KBM-7 (cell line): ENCODE results near the gene COX7A2.
A peak's percentile ranks its signal among the peaks of the same experiment; 100 is the strongest.

Experiments
- DNase-seq: peaks from one replicate; pipeline ENCODE4 v3.0.0-alpha.2; 2015
- in situ Hi-C: fragments of 300-500 bp; cut with MboI; formaldehyde crosslinking; loops from 2 replicates; pipeline ENCODE4 v1.14.3; 2020; ENCODE audit warnings: low sequenced_read_pairs, low pct_unique_long_range_greater_than_20kb, mixed read lengths

COX7A2 gene

DNA sequence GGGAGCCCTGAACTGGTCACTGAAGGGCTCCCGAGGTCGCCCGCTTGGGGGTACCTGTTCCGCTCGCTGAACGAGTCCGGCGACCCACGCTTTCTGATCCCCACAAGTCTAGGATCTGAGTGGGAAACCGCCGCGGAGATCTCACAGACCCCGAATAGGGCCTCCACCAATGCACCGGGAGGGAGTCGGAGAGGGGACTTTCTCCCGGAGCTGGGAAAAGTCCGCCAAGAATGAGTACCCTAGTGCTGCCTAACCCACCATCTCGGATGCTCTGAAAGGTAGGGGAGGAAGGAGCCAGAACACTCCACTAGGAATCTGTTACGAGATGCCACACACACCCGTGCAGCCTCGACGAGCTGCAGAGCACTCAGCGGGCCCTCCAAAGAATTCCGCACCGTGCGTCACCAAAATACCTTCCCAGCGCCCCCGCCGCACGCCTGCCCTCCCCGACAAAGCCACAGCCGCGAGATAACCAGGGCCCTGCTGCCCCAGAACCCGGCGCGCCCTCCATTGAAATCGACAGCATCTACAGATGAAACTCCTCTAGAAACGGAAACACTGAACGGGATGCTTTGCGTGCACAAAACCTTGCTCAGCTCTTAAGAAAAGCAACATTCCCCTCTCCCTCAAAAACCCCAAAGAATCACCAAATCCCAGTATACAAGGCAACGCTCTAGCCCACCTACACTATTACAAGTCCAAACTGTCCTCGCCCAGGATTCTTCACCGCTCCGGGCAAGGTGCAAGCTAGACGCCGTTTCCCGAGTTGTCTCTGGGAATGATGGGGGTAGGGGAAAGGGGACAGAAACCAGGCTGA, 38.4 kb downstream of the COX7A2 start:
- DNase-seq, result no peak
- in situ Hi-C loops, result no loop called here

DNA sequence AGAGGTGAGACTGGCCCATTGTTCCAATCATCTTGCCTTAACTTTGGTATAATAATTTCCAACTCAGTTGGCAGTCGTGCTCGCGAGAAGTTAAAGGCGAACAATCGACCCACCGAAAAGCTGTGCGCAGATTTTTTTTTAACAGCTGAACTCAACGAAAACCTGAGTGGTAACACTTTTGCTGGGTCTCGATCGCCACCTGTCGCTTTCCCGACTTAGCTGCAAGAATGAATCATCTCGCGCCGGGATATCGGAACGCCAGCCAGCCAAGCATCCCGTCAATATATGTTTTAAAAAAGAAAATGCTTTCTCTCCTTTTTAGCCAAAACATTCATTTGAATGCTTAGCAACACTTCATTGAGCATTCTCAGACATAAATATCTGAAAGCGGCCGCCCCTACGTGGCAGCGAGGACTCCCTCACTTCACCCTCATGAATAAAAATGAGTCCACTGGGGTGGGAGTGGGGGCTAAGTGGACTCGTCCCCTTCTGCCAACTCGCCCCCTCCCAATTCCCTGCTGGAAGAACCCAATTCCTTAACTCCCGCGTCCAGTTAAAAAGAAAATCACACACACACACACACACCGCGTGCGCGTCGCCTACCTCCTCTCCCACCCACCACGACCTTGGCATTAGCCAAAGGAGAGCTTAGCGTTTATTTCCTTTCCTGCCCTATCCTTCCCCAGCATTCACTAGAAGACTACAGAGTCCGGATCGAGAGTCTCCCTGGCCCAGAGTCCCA, 39.2 kb downstream of the COX7A2 start:
- in situ Hi-C loops, result no loop called here
- DNase-seq, result peak; percentile 51

DNA sequence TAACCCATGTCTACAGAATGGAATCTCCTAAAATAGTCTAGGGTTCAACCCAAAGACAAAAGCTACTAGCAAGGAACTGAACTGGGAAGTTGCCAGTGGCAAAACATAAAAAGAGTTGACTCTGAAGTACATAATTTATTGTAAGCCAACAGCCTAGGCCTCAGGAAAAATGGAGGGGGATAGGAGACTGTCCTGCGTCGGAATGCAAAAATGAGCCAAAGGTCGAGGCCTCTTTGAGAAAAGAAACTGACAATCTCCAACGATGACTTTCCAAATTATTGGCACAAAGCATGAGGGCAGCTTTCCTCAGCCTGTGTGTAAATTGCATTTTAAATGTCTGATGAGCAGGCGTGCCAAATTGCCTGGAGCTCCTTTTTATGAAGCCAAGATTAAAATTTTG, 39.9 kb downstream of the COX7A2 start:
- in situ Hi-C loops, result no loop called here
- DNase-seq, result no peak

DNA sequence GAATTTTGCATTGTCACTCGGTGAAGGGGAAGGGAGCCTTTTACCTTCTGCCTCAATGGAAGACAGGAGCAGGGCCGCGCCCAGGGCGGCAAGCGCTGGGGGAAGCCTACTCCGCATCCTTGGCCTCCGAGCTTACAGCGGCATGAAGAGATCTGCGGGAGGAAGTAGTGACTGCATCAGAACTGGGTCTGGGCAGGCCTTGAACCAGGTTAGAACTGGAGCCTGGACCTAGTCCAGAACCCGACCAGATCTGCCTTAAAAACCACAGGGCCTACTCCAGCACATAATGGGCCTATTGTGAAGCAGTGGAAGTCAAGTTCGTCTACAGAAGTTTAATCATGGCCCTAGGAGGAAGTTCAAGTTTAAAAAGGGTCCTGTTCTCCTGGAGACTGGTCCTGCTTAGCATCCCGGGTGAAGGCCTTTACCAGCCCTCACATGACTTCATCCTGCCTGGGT, 40.9 kb downstream of the COX7A2 start:
- in situ Hi-C loops, result no loop called here
- no peak for DNase-seq

DNA sequence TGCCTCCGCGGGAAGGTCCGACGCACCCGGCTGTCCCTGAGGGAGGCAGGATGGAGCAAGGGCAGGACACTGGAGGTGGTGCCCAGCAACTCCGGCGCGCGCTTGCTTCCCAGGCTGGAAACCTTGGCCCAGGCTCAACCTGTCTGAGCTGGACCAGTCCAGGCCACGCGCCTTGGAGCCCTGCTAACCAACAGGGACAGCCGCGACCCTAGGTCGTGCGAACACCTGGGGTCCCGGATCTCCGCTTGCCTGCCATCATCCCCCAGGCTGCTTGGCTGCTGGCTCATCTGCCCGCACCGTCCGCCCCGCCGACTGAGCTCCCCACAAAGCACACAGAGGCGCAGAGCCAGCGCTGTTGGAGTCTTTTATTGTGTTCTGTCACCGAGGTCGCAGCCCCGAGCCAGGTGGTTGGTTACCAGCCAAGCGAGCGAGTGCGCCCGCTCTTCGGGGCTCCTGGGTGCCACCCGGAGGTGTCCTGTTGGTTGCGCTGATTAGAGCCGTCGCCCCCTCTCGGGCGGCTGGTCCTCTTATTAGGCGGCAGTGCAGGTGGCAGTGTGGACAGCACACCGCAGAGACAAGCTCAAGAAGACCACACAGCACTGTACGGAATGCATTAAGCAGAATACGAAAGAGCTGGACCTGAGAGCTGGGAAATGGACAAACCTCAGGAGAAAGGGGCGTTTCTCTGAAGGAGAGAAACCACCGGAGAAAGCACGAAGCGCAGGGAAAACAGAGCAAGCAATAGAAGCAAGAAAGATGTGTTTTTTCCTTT, 41.5 kb downstream of the COX7A2 start:
- in situ Hi-C loops, result no loop called here
- DNase-seq, result no peak

DNA sequence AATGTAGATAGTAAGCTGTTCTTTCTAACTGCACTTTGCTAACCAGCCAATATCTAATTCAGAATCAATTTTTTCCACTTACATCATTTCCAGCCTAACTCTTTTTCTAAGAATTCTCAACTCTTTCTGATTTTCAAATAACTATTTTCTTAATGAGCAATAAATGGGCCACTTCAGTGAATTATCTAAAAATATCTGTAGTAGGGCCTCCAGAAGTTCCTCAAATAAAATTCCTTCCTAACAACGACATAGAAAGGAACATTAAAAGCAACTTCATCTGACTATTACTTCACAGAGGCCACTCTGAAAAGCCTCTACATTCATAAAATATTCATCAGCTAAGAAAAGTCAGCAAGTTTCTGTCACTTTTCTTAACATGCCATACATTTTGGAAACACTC, 42.6 kb downstream of the COX7A2 start:
- DNase-seq, result no peak
- in situ Hi-C loops, result no loop called here

DNA sequence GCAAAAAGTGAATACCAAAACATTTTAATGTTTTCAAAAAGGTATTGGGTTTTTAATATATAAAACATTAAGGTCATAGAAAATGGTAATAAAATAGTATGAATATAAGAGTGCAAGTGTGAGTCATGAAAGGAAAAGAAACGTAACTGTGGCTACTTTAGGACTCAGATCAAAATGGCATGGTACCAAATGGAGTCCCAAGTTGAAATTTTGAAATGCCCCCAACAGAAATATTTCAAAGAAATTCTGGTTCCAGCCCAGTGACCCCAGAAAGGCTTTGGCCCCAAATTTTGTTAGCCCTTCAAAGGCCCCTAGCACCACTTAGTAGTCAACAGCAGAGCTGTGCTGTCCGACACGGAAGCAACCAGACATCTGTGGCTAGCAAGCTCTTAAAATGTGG, 43.7 kb downstream of the COX7A2 start:
- in situ Hi-C loops, result no loop called here
- no peak for DNase-seq

DNA sequence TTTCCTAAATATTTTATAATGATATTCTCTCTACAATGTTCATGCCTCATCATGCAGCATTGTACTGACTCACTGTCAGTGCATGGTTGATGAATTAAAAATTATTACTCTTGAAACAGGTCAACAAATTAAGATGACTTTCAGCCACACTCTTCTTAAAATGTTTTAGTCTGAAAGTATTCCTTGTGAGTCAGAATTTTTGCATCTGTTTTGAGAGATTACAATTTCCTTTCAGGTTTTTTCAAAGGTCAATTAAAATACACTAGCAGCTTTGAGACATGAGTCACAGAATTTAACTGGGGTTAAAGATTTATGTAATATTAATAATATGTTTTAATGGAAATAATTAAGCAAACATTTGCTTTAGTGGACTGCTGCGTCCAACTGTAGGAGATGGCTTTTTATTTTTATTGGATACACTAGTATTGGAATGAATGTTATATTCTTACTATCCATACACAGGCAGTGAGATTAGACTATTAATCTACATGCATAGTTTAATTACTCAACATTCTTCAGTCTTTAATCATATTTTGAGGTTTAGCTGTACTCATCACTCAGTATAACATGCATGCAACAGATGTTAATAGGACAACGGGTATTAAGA, 47.4 kb downstream of the COX7A2 start:
- no peak for DNase-seq
- in situ Hi-C loops, result no loop called here

DNA sequence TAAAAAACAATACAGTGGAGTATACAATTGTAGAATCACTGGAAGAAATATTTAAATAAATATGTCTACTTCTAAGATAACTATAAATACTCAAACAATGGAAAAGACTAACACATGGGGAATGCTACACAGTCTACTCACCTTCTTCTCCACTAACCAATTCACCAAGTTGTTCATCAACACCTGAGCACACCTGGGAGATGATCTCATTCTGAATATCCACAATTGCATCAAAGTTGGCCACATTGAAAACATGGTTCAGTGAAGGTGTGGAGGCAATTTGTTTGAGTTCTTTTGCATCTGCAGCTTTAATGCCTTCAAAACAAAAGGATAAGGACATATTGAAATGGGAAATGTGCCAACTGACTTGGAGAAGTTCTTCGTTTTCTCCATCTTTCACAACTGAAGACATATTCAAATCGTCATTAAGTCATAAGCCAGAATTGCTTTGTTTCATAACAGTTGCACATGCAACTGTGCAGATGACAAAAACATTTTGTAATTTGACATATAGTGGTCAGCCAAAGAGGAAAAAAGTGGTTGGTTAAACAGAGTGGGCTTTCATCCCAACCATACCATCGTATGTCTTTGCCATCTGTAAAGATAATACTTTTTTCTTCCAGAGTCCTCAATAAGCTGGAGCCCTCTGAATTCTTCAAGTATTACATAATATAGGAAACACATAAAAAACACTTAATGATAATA, 55.2 kb downstream of the COX7A2 start:
- in situ Hi-C loops, result no loop called here

More for the DNA sequence above, 55.2 kb downstream of the COX7A2 start:
- no peak for DNase-seq
